Endothelial cell of umbilical vein (primary cell): Measurements from ENCODE around the gene DPYD. TPM values are rescaled to one million over a fixed set of nuclear protein-coding genes. Genes with fewer than 3 reads are reported as not detected.

ENCODE experiments used
- BruUV-seq: library from RNA; stranded (reverse); fragments of 400-500 nt; replicated peaks from 2 replicates; lab custom pipeline; 2021; lab: Mats Ljungman, UMichigan
- CTCF ChIA-PET: fragments of 300-600, 350-600 bp; sonication (Branson Sonifier 250); formaldehyde crosslinking; loops from one replicate; lab custom pipeline; 2021; ENCODE audit warnings: antibody characterized with exemption, inconsistent platforms; lab: Charles Lee
- POLR2A ChIA-PET: fragments of 300-600, 350-600 bp; sonication (Branson Sonifier 250); formaldehyde crosslinking; loops from one replicate; lab custom pipeline; 2021; ENCODE audit warnings: antibody characterized with exemption, inconsistent platforms; lab: Charles Lee
- DNase-seq: peaks from one replicate; pipeline ENCODE4 v3.0.0-alpha.2; 2011; ENCODE audit warnings: low read depth, low spot score
- FAIRE-seq: peaks from 2 replicates; lab custom pipeline; 2011; peaks lifted over from hg19 to GRCh38; lab: Jason Lieb, UNC
- H2AFZ ChIP-seq: 2 replicates; pipeline ENCODE4 v1.6.0; 2012; ENCODE audit warnings: low read depth, low read length, control low read depth, inconsistent platforms
- H3K27ac ChIP-seq: 2 replicates; pipeline ENCODE4 v1.5.1; 2011; ENCODE audit warnings: low read depth, mild to moderate bottlenecking, control low read depth, low read length, moderate library complexity; ENCODE audit not compliant: insufficient read depth
- H3K27me3 ChIP-seq, 2 experiments: 2 replicates each; pipeline versions ENCODE4 v1.6.0 to v1.6.1; 2011; ENCODE audit warnings: low read length in 2 of 2, mixed read lengths in 1 of 2; ENCODE audit not compliant: control insufficient read depth in 2 of 2, insufficient read depth in 2 of 2
- H3K36me3 ChIP-seq, 2 experiments: 2 replicates in 1 of 2; 3 replicates in 1 of 2; pipeline ENCODE4 v1.5.1; 2011; ENCODE audit warnings: low read length in 2 of 2, mild to moderate bottlenecking in 1 of 2, moderate library complexity in 1 of 2; ENCODE audit not compliant: control insufficient read depth in 2 of 2, insufficient read depth in 2 of 2; ENCODE audit errors: extremely low read depth in 1 of 2
- H3K4me1 ChIP-seq: 3 replicates; pipeline ENCODE4 v1.5.1; 2011; ENCODE audit warnings: mild to moderate bottlenecking, low read length; ENCODE audit not compliant: control insufficient read depth, insufficient read depth; ENCODE audit errors: extremely low read depth
- H3K4me2 ChIP-seq: 2 replicates; pipeline ENCODE4 v1.6.1; 2011; ENCODE audit warnings: low read length, control low read depth, mixed read lengths; ENCODE audit not compliant: insufficient read depth
- H3K4me3 ChIP-seq, 3 experiments: fragments of 200-600 bp in 1 of 3; sonication (generic), shearing (Covaris generic) in 1 of 3; replicated peaks in 1 of 3; 2 replicates each; pipeline ENCODE4 v1.5.1; 2011 to 2016; ENCODE audit warnings: control low read depth in 3 of 3, low read length in 3 of 3, mild to moderate bottlenecking in 2 of 3, inconsistent platforms in 1 of 3, low read depth in 1 of 3, moderate library complexity in 1 of 3; ENCODE audit not compliant: insufficient read depth in 1 of 3
- H3K79me2 ChIP-seq: 2 replicates; pipeline ENCODE4 v1.6.0; 2012; ENCODE audit warnings: low read length, inconsistent platforms; ENCODE audit not compliant: control insufficient read depth, insufficient read depth
- H3K9ac ChIP-seq: replicated peaks from 2 replicates; pipeline ENCODE3; 2011; ENCODE audit warnings: low read length, control low read depth; ENCODE audit not compliant: insufficient read depth; ENCODE audit errors: extremely low read depth
- H3K9me1 ChIP-seq: replicated peaks from 3 replicates; pipeline ENCODE4 v1.6.0; 2011; ENCODE audit warnings: mild to moderate bottlenecking, low read length; ENCODE audit not compliant: control insufficient read depth, insufficient read depth; ENCODE audit errors: extremely low read depth
- H3K9me3 ChIP-seq: replicated peaks from 2 replicates; pipeline ENCODE4 v1.5.1; 2012; ENCODE audit warnings: low read length, inconsistent platforms; ENCODE audit not compliant: control insufficient read depth, insufficient read depth
- H4K20me1 ChIP-seq: replicated peaks from 2 replicates; pipeline ENCODE3; 2011; ENCODE audit warnings: mild to moderate bottlenecking, low read length; ENCODE audit not compliant: control insufficient read depth, insufficient read depth; ENCODE audit errors: extremely low read depth
- EZH2 ChIP-seq: IDR thresholded peaks from 2 replicates; pipeline ENCODE4 v1.6.1; 2012; ENCODE audit warnings: borderline replicate concordance, low read depth, mild to moderate bottlenecking, moderate library complexity, low read length, inconsistent platforms; ENCODE audit not compliant: severe bottlenecking
- FOS ChIP-seq: IDR thresholded peaks from 2 replicates; pipeline ENCODE4 v1.6.1; 2011; ENCODE audit warnings: mild to moderate bottlenecking, low read length, moderate library complexity, borderline replicate concordance; ENCODE audit not compliant: insufficient read depth
- GATA2 ChIP-seq: IDR thresholded peaks from 2 replicates; pipeline ENCODE4 v1.7.0; 2011; ENCODE audit warnings: low read depth, mild to moderate bottlenecking, moderate library complexity, mixed read lengths, low read length; ENCODE audit not compliant: insufficient read length, insufficient read depth
- JUN ChIP-seq: IDR thresholded peaks from 2 replicates; pipeline ENCODE4 v1.6.1; 2011; ENCODE audit warnings: borderline replicate concordance, low read depth; ENCODE audit not compliant: insufficient read length, insufficient read depth
- MYC ChIP-seq: IDR thresholded peaks from one replicate; pipeline ENCODE4 v1.6.1; 2011; ENCODE audit warnings: mild to moderate bottlenecking, low read depth, low read length
- POLR2A ChIP-seq: IDR thresholded peaks from 2 replicates; pipeline ENCODE4 v1.6.1; 2012; ENCODE audit warnings: low read depth, mild to moderate bottlenecking, control low read depth, low read length
- POLR2AphosphoS5 ChIP-seq: IDR thresholded peaks from 2 replicates; pipeline ENCODE4 v1.6.1; 2012; ENCODE audit warnings: low read depth, mild to moderate bottlenecking, control low read depth, low read length, moderate library complexity; ENCODE audit not compliant: insufficient read depth
- dilution Hi-C: fragments of 300-500 bp; cut with MboI; formaldehyde crosslinking; loops from one replicate; pipeline ENCODE4 v1.15.0; 2019; ENCODE audit warnings: low sequenced_read_pairs; ENCODE audit not compliant: extremely low pct_ligation_motif_present
- intact Hi-C: fragments of 100-400 bp; cut with micrococcal nuclease; formaldehyde crosslinking; loops from one replicate; pipeline ENCODE4 v1.10.0; 2022
- polyA plus RNA-seq, 4 experiments: library from polyadenylated mRNA; depleted of rRNA in 3 of 4; stranded (reverse) in 3 of 4; unstranded in 1 of 4; fragments of >200 nt; gene quantifications; 2 replicates each; pipeline versions ENCODE4 v1.2.1 to v1.2.3, GENCODE V29; 2011 to 2012; ENCODE audit warnings: missing spikeins in 1 of 4
- total RNA-seq: library from RNA; stranded (reverse); gene quantifications from 2 replicates; pipeline ENCODE4 v1.2.3, GENCODE V29; 2021
- TF ChIP-seq, protein P1 (sequence below), 2 donors: IDR thresholded peaks; 1 replicate in 1 of 2; 2 replicates in 1 of 2; pipeline ENCODE4 v1.5.1; 2011; ENCODE audit warnings: low read length in 2 of 2, mild to moderate bottlenecking in 2 of 2, moderate library complexity in 2 of 2, control low read depth in 1 of 2, inconsistent platforms in 1 of 2, low read depth in 1 of 2; ENCODE audit not compliant: insufficient read depth in 1 of 2; ENCODE audit errors: extremely low read depth in 1 of 2
- TF ChIP-seq, protein P2 (sequence below): IDR thresholded peaks from 2 replicates; pipeline ENCODE4 v1.6.1; 2011; ENCODE audit not compliant: insufficient read depth, insufficient read length

Gene DPYD
- total and polyA plus RNA-seq, 2 donors (not counting 3 experiments of a cell fraction or from before 2014, with no cell fraction given), result 4.6 to 15.1 TPM

DNA sequence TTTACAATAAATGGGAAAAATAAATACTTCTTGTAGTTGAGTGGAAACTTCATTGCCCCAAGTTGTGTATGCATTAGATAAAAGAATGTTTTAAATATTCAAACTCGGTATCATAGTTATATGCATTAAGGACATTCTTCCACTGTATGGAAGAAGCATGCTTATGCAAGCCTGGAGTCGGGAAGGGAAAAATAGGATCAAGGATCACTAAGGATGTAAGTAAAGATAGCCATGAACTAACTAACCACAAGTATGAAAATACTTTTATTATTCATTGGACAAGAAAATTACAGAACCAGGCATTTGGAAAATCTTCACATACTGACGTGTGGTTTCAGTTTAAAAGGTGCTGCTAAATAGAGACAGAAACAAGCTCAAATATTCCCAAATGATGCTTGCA is 26.9 kb upstream of the DPYD start:
- dilution Hi-C loops, result no loop called here
- Histone ChIP-seq H3K4me3 (no peak overlapping the region), H3K9me1 (no peaks in the 10 kb centered on the region), H3K36me3 (no peaks in the 10 kb centered on the region), H3K9me3 (no peaks in the 10 kb centered on the region), H3K9ac (no peak overlapping the region), H3K79me2 (no peaks in the 10 kb centered on the region), H2AFZ (no peak overlapping the region), H3K4me1 (peaks cover 21% of the 10 kb centered on the region), H4K20me1 (no peaks in the 10 kb centered on the region), H3K27me3 (no peaks in the 10 kb centered on the region), H3K27ac (no peak overlapping the region), H3K4me2 (no peak overlapping the region)
- POLR2A ChIA-PET, result no interaction called here
- no peak for TF ChIP-seq EZH2
- TF ChIP-seq, protein P1, sequence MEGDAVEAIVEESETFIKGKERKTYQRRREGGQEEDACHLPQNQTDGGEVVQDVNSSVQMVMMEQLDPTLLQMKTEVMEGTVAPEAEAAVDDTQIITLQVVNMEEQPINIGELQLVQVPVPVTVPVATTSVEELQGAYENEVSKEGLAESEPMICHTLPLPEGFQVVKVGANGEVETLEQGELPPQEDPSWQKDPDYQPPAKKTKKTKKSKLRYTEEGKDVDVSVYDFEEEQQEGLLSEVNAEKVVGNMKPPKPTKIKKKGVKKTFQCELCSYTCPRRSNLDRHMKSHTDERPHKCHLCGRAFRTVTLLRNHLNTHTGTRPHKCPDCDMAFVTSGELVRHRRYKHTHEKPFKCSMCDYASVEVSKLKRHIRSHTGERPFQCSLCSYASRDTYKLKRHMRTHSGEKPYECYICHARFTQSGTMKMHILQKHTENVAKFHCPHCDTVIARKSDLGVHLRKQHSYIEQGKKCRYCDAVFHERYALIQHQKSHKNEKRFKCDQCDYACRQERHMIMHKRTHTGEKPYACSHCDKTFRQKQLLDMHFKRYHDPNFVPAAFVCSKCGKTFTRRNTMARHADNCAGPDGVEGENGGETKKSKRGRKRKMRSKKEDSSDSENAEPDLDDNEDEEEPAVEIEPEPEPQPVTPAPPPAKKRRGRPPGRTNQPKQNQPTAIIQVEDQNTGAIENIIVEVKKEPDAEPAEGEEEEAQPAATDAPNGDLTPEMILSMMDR (IDR thresholded peaks at IDR 0.05; ENCODE audit: extremely low read depth in 1 of 2, insufficient read depth in 1 of 2, low read depth in 1 of 2, low read length in 2 of 2), result no peak
- TF ChIP-seq, protein P2, sequence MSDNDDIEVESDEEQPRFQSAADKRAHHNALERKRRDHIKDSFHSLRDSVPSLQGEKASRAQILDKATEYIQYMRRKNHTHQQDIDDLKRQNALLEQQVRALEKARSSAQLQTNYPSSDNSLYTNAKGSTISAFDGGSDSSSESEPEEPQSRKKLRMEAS, result no peak
- TF ChIP-seq GATA2, result no peak
- TF ChIP-seq JUN, result no peak
- no peak for TF ChIP-seq POLR2A
- TF ChIP-seq FOS, result no peak
- no peak for TF ChIP-seq POLR2AphosphoS5
- no peak for TF ChIP-seq MYC
- CTCF ChIA-PET, result interaction anchor here (0.9 kb wide), 1 partner anchor 521 kb away, joined by 3 read pairs; no protein-coding TSS in a partner anchor
- BruUV-seq, result no TSS peak
- DNase-seq, result no peak
- no peak for FAIRE-seq
- intact Hi-C loops, result no loop called here
